ENCODE measurements around the gene PRSS12. TPM values are rescaled to one million over a fixed set of nuclear protein-coding genes. Genes with fewer than 3 reads are reported as not detected.

PRSS12 gene
- total and polyA plus RNA-seq, 2 experiments from 2014 or later, result 5.5 to 12.9 TPM

GRCh38 chr4:118346495-118346894 is 6.3 kb downstream of the PRSS12 start (continued):
- no peak for TF ChIP-seq ETS1 (IDR thresholded peaks at IDR 0.05)
- no peak for TF ChIP-seq REST (IDR thresholded peaks at IDR 0.05; ENCODE audit: unreplicated experiment)
- no peak for TF ChIP-seq EZH2phosphoT487 (IDR thresholded peaks at IDR 0.05; ENCODE audit: unreplicated experiment)
- no peak for TF ChIP-seq EZH2 (IDR thresholded peaks at IDR 0.05; ENCODE audit: low read depth, unreplicated experiment)
- TF ChIP-seq CREB1 (CRISPR knock-in tag; IDR thresholded peaks at IDR 0.05; ENCODE audit: low read depth), result no peak

- H3K36me3 Mint-ChIP-seq (ENCODE audit: low read depth), result no peaks in the 10 kb centered on the region
- H3K27ac Mint-ChIP-seq, result no peak overlapping the region
- Histone ChIP-seq H3K27me3 (ENCODE audit: insufficient read depth) (peaks cover 4% of the 10 kb centered on the region), H2AFZ (no peak overlapping the region), H3K79me2 (replicated peaks; ENCODE audit: insufficient read depth) (no peaks in the 10 kb centered on the region; the same call in 1 of the 2 replicates), H3K27ac (ENCODE audit: low read depth) (no peak overlapping the region), H4K20me1 (replicated peaks; ENCODE audit: insufficient read depth) (no peaks in the 10 kb centered on the region), H3K36me3 (ENCODE audit: insufficient read depth) (no peaks in the 10 kb centered on the region), H3K9me2 (ENCODE audit: insufficient read depth) (no peaks in the 10 kb centered on the region), H3K4me3 (no peak overlapping the region), H3K4me2 (no peak overlapping the region), H3F3A (replicated peaks; ENCODE audit: low read depth) (no peaks in the 10 kb centered on the region), H3K4me1 (ENCODE audit: insufficient read depth) (peaks cover 9% of the 10 kb centered on the region)
- ATAC-seq (no peak), DNase-seq (ENCODE audit: low spot score) (no peak)
- H3K27me3 Mint-ChIP-seq (ENCODE audit: insufficient read depth, low read depth, poor library complexity), result no peaks in the 10 kb centered on the region
- no peaks in the 10 kb centered on the region for H3K9me3 Mint-ChIP-seq
- H3K4me3 Mint-ChIP-seq, result no peak overlapping the region
- H3K4me1 Mint-ChIP-seq, result peaks cover 28% of the 10 kb centered on the region
- no peak for TF ChIP-seq POLR2AphosphoS5 (IDR thresholded peaks at IDR 0.05; ENCODE audit: low read depth)
- no peak for TF ChIP-seq ETS1 (IDR thresholded peaks at IDR 0.05)
- no peak for TF ChIP-seq ZNF114 (CRISPR knock-in tag; IDR thresholded peaks at IDR 0.05)
- no peak for TF ChIP-seq EZH2phosphoT487 (IDR thresholded peaks at IDR 0.05; ENCODE audit: unreplicated experiment)
- no peak for TF ChIP-seq REST (IDR thresholded peaks at IDR 0.05; ENCODE audit: unreplicated experiment)
- no peak for TF ChIP-seq JUNB (IDR thresholded peaks at IDR 0.05; ENCODE audit: unreplicated experiment)
- no peak for TF ChIP-seq CTCF (conservative IDR thresholded peaks at IDR 0.05; ENCODE audit: low read depth in 2 of 2)
- no peak for TF ChIP-seq ZNF331 (CRISPR knock-in tag; IDR thresholded peaks at IDR 0.05; ENCODE audit: low read depth)
- no peak for TF ChIP-seq EZH2 (IDR thresholded peaks at IDR 0.05; ENCODE audit: low read depth, unreplicated experiment)
- TF ChIP-seq CREB1 (CRISPR knock-in tag; IDR thresholded peaks at IDR 0.05; ENCODE audit: low read depth), result no peak
- TF ChIP-seq NANOG (IDR thresholded peaks at IDR 0.05; ENCODE audit: borderline replicate concordance), result no peak
Observed at GRCh38 chr4:118345813-118346212, 7.0 kb downstream of the PRSS12 start.

All from GM23338 (cell line).